Measurements from ENCODE around the gene DYNLT4. TPM values are rescaled to one million over a fixed set of nuclear protein-coding genes. Genes with fewer than 3 reads are reported as not detected.
A peak's percentile ranks its signal among the peaks of the same experiment; 100 is the strongest.

Gene DYNLT4
- total RNA-seq, 1 donor from 2014 or later, result 5.2 TPM

- Histone ChIP-seq H3K27me3 (ENCODE audit: low read depth) (no peaks in the 10 kb centered on the region), H3K4me1 (peaks cover 95% of the 10 kb centered on the region), H3K9me3 (no peaks in the 10 kb centered on the region), H3K27ac (peak overlapping the region; percentile 100), H3K4me3 (no peak overlapping the region), H3K36me3 (peaks cover 45% of the 10 kb centered on the region)
- DNase-seq, result peak; percentile 41
- ATAC-seq, result no peak
- intact Hi-C loops (cut with DNase I), result no loop called here
- TF ChIP-seq, protein P1, sequence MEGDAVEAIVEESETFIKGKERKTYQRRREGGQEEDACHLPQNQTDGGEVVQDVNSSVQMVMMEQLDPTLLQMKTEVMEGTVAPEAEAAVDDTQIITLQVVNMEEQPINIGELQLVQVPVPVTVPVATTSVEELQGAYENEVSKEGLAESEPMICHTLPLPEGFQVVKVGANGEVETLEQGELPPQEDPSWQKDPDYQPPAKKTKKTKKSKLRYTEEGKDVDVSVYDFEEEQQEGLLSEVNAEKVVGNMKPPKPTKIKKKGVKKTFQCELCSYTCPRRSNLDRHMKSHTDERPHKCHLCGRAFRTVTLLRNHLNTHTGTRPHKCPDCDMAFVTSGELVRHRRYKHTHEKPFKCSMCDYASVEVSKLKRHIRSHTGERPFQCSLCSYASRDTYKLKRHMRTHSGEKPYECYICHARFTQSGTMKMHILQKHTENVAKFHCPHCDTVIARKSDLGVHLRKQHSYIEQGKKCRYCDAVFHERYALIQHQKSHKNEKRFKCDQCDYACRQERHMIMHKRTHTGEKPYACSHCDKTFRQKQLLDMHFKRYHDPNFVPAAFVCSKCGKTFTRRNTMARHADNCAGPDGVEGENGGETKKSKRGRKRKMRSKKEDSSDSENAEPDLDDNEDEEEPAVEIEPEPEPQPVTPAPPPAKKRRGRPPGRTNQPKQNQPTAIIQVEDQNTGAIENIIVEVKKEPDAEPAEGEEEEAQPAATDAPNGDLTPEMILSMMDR (IDR thresholded peaks at IDR 0.05), result no peak
Measured at GRCh38 chr1:44805311-44806024, 1.7 kb downstream of the DYNLT4 start.

- H3K27ac ChIP-seq, result peak overlapping the region; percentile 92
Measured at GRCh38 chr1:44803312-44804095, 3.6 kb downstream of the DYNLT4 start.

DNA sequence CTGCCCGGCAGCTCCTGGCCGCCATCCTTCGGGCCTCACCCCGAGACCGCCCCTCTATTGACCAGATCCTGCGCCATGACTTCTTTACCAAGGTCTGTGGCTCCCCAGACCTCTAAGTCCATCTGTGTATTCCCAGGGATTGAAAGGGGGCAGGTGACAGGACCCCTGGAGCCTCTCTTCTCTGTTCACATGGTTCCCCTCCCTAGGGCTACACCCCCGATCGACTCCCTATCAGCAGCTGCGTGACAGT lies 4.2 kb downstream of the DYNLT4 start:
- peaks cover 45% of the 10 kb centered on the region for H3K36me3 ChIP-seq
- ATAC-seq (no peak), DNase-seq (no peak)
- peaks cover 80% of the 10 kb centered on the region for H3K4me1 ChIP-seq
- H3K27ac ChIP-seq, result peak overlapping the region; percentile 92
- intact Hi-C loops (cut with DNase I), result no loop called here
- H3K9me3 ChIP-seq, result no peaks in the 10 kb centered on the region
- TF ChIP-seq, protein P1 (IDR thresholded peaks at IDR 0.05), result no peak
- no peaks in the 10 kb centered on the region for H3K27me3 ChIP-seq (ENCODE audit: low read depth)
- H3K4me3 ChIP-seq, result no peak overlapping the region

More at GRCh38 chr1:44803312-44804095, 3.6 kb downstream of the DYNLT4 start:
- H3K36me3 ChIP-seq, result peaks cover 45% of the 10 kb centered on the region
- no peaks in the 10 kb centered on the region for H3K9me3 ChIP-seq
- ATAC-seq, result no peak
- peaks cover 85% of the 10 kb centered on the region for H3K4me1 ChIP-seq
- DNase-seq, result peak; percentile 45
- intact Hi-C loops (cut with DNase I), result no loop called here
- no peak overlapping the region for H3K4me3 ChIP-seq
- no peaks in the 10 kb centered on the region for H3K27me3 ChIP-seq (ENCODE audit: low read depth)
- TF ChIP-seq, protein P1 (IDR thresholded peaks at IDR 0.05), result no peak

GRCh38 chr1:44802306-44803061 lies 4.7 kb downstream of the DYNLT4 start:
- Histone ChIP-seq H3K4me3 (peak overlapping the region; percentile 83), H3K36me3 (peaks cover 45% of the 10 kb centered on the region), H3K9me3 (no peaks in the 10 kb centered on the region), H3K4me1 (peaks cover 75% of the 10 kb centered on the region), H3K27me3 (ENCODE audit: low read depth) (no peaks in the 10 kb centered on the region), H3K27ac (peak overlapping the region; percentile 92)
- TF ChIP-seq, protein P1 (IDR thresholded peaks at IDR 0.05), result no peak
- ATAC-seq (no peak), DNase-seq (peak; percentile 50)
- intact Hi-C loops (cut with DNase I), result no loop called here

DNA sequence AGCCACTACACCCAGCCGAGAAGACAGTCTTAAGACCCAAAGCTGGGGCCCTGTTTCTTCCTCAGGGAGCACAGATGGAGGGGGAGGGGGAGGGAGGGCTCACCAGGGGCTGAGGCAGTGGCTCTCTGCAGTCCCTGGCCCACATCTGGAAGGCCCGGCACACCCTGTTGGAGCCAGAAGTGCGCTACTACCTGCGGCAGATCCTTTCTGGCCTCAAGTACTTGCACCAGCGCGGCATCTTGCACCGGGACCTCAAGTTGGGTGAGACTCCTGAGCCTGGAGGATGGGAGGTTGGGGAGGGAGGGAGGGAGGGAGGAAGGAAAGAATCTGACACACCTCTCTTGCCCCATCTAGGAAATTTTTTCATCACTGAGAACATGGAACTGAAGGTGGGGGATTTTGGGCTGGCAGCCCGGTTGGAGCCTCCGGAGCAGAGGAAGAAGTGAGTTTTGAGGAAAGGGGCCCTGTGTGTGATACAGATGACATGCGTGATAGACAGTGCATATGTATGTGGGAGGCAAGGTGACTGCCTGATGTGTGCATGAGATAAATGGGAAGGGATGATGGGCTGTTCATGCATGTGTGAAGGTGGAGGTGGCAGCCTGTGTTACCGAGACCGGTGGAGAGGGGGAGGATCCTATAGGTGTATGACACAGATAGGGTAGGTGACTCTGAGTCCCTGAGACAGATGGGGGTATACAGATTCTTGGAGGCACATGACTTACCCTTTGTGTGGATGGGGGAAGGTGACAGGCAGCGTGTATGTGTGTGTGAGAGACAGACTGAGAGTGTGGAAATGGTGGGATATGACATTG lies 5.5 kb downstream of the DYNLT4 start:
- DNase-seq (peak; percentile 54), ATAC-seq (no peak)
- no peaks in the 10 kb centered on the region for H3K27me3 ChIP-seq (ENCODE audit: low read depth)
- TF ChIP-seq, protein P1 (IDR thresholded peaks at IDR 0.05), result no peak
- no peaks in the 10 kb centered on the region for H3K9me3 ChIP-seq
- H3K4me3 ChIP-seq, result peak overlapping the region; percentile 83
- H3K4me1 ChIP-seq, result peaks cover 67% of the 10 kb centered on the region
- peaks cover 42% of the 10 kb centered on the region for H3K36me3 ChIP-seq
- H3K27ac ChIP-seq, result peak overlapping the region; percentile 92
- intact Hi-C loops (cut with DNase I), result no loop called here
